Stimulated activated naive CD8-positive, alpha-beta T cell treated with anti-CD3 and anti-CD28 coated beads, Interleukin-15, Interleukin-2, amounts not matched to agents 100 U/mL and 50 U/mL, for 24 hours (primary cell): ENCODE measurements around the gene PELO.

Source experiments
- ATAC-seq: fragments of 150-1000 bp; cut with Tn5 transposase; one replicate; pipeline ENCODE4 v1.10.0; 2021
- DNase-seq: peaks from one replicate; pipeline ENCODE4 v3.0.0; 2021

PELO gene

GRCh38 chr5:52772668-52773067 is 15.0 kb upstream of the PELO start:
- DNase-seq (no peak), ATAC-seq (no peak)

DNA sequence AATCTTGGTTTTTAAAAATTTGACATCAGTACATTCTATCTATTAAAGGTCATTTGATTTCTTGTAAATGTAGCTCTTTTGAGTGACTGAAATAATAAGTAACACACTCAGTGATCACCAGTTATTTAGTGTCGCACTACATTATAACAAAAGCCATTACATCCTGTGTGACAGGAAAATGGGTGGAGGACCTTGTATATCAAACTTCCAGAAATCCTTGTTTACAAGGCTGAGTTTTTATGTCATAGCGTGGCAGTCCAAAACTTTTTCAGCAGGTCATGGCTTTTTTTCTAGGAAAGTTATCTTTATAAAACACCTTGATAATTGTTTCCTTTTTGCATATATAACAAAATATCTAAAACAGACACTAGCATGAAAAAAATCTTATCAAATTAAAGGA is 14.4 kb upstream of the PELO start:
- DNase-seq, result no peak
- no peak for ATAC-seq

- DNase-seq (no peak), ATAC-seq (no peak)
Observed at GRCh38 chr5:52774005-52774410, 13.7 kb upstream of the PELO start.

GRCh38 chr5:52776116-52776515 is 11.6 kb upstream of the PELO start:
- DNase-seq, result peak; percentile 27

GRCh38 chr5:52777186-52777585 is 10.5 kb upstream of the PELO start:
- ATAC-seq (no peak), DNase-seq (no peak)

More at GRCh38 chr5:52776116-52776515, 11.6 kb upstream of the PELO start:
- ATAC-seq, result peak; percentile 74

DNA sequence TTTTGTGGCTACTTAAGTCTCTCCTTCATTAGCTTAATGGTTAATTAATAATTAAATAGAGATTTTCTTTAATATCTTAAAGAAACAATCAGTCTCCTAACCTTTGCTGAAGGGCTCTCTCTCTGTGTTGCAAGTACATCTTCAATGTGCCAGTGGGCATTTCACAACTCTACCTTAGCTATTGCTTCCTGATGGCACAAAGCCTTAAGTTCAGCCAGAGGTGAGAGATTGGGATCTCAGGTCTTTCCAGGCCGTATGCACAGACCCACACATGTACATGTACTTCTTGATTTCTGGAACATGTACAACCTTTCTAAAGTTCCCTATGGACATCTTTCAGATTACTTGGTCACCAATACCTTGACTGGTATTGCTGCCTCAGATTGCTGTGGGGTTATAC is 8.9 kb upstream of the PELO start:
- no peak for DNase-seq
- no peak for ATAC-seq

DNA sequence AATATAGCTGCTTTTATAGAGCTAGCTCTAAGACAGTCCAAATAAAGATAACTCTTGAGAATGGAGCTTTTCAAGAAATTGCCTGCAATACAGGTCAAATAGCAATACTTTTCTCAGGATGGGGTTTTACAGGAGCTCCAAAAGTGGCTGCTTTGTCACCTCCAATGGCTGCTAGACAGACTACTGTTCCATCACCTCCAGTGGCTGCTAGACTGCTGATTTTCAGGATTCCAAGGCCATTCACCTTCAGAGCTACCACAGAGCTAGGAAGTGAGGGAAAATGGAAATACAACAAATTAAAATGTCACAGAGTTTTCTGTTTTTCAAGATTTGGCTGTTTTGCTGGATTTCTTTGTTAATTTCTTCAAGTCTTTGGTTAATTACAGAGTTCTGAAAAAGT is 8.5 kb upstream of the PELO start:
- ATAC-seq (no peak), DNase-seq (no peak)

DNA sequence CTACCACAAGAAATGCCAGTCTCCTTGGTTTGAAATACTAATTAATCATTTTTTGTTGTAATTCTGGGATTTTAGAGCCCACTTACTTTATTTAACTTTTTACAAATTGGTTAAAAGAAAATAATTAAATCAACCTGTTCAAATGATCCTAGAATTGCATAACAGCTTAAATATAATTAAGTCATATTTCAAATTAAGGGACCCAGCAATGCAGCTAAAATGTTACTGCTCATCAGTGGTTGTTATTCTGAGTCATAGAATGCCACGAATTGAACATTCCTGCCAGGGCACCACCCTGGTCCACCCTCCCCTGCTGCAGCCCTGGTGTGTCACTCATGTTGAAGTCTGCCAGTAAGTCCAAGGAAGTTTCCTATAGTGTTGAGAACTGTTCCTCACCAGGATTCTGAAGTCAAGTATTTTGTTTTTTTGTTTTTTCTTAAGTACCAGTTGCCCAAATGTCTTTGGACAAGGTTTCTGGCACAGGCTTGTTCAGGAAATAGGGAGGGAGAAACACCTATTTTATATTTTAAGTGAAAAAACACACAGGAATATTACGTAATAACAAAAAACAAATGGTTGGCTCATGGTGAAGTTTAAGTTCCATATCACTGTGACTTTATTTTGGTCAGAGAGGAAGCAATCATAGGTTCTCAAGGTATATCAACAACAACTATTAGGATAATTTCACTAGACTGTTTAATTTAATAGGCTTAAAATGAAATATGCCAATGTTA is 4.3 kb upstream of the PELO start:
- DNase-seq (no peak), ATAC-seq (no peak)

- DNase-seq (no peak), ATAC-seq (no peak)
Observed at GRCh38 chr5:52784737-52785136, 3.0 kb upstream of the PELO start.

DNA sequence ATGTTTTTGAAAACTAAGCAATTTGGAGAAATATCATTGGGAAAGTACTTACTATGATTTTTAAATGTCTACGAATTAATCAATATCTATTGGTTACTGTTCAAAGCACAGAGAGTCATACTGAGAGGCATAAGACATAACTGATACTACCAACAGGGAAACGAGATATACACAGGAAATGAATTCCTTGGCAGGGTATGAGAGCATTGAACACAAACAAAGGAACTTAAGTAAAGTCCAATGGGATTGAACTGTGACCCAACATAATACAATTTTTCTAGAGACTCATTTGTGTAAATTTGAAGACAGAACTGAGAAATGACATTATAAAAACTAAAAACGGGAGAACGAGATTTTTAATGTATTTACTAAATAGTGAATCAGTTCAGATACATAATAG is 1.3 kb upstream of the PELO start:
- no peak for DNase-seq
- ATAC-seq, result no peak

- no peak for ATAC-seq
- no peak for DNase-seq
Observed at GRCh38 chr5:52786949-52787599, 642 bp upstream of the PELO start.

DNA sequence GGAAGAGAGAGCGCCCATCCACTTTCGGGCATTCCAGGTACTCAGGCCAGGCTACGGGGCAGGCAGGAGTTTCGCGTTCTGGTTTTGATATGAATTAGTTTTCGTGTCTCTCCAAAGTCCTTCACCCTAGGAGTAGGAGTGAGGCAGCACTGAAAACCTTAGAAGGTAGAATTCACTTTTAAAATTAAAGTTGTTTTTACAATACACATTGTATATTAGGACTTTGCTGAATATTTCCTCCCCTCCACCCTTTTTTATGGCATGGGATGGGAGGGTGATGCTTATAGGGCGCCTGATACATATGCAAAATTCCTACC is 747 bp downstream of the PELO start:
- ATAC-seq, result no peak

GRCh38 chr5:52789378-52789777 is 1.7 kb downstream of the PELO start:
- ATAC-seq (no peak), DNase-seq (no peak)

More for the DNA sequence above, 747 bp downstream of the PELO start:
- DNase-seq, result no peak

- DNase-seq, result no peak
Observed at GRCh38 chr5:52789851-52790250, 2.1 kb downstream of the PELO start.

GRCh38 chr5:52791366-52791765 is 3.6 kb downstream of the PELO start:
- no peak for DNase-seq
- no peak for ATAC-seq

More at GRCh38 chr5:52789851-52790250, 2.1 kb downstream of the PELO start:
- no peak for ATAC-seq

DNA sequence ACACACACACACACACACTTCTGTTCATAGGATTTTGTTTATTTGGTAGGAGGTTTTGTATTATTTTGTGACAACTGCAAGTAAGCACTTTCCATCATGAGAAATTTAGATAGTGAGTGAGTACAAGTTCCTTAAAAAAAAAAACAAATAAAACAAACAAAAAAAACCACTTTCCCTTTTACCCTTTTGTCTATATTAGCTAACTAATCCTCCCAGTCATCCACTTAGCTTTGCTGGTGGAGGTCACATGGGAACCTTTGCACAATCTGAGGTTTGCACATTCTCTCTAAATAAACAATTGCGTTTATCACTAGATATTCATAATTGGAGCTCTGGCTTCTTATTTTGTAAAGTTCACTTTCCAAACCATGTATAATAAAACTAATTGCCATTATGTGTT is 6.8 kb downstream of the PELO start:
- ATAC-seq, result no peak
- DNase-seq, result no peak

DNA sequence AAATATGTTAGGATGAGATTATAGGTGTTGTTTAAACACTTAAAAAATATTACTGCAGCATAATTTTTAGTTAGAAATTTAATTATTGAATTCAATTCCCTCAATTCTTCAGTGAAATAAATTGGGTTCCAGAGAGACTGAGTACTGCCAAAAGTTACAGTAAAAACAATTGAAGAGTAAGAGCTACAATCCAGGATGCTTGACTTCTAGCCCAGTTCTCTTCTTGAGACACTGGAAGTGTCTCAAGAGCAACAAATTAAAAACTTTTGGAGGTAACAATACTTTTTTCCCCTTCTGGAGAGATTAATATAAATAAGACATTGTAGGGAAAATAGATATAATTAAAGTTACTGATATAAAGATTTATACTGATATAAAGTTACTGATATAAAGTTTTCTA is 8.3 kb downstream of the PELO start:
- ATAC-seq (no peak), DNase-seq (no peak)

DNA sequence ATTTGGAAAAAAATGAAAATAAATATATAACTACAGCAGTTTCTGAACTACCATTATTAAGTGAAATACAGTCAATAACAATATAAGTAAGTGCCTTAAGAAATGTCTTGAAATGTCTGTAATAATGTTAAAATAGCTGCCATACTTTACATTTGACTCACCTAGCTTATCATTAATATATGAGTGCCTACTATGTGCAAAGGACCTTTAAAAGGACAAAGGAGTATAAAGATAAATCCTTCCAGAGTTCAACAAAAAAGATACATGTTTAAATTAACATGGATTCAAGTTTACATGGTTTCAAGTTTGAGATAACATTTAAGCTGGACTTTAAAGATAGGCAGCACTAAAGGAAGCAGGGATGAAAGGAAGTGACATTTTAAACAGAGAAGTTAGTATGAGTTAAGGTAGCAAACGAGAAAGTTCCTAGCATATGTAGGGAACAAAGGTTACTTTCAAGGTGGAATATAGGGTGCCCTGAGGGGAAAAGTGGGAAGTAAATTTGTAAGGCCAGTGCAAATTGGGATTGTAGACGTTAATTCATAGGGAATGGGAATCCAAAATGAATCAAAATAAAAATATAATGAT is 8.9 kb downstream of the PELO start:
- DNase-seq (no peak), ATAC-seq (no peak)

- DNase-seq (no peak), ATAC-seq (no peak)
Observed at GRCh38 chr5:52798938-52799337, 11.2 kb downstream of the PELO start.

DNA sequence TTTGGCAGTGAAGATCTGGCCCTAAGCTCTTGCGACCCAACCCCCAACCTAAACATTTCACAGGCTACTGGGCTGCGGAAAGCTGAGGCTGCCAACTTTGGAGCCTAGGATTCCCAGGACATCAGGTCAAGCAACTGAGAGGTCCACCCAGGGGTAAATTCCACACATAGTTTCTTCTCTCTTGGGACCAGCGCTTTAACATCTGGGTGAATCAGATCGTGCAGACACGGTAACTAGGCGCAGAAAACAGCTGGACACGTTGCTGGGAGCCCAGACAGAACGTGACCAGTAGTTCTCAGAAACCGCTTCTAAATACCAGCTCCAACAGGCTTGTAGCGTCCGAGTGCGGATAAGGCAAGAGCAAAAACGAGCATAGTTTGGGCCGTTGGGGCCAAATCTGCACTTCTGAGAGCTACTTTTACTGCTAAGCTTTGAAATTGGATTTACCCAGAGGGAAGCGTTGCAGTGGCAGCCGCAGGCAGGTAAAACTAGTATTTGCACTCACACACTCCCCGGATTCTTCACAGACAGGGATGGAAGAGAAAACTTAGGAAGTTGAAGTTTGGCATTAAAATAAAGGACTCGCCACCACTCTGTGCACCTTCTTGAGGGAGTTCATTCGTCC is 11.8 kb downstream of the PELO start:
- DNase-seq, result peak; percentile 30
- peak; percentile 11 for ATAC-seq

GRCh38 chr5:52799983-52800393 is 12.3 kb downstream of the PELO start:
- ATAC-seq (peak; percentile 89), DNase-seq (peak; percentile 97)

GRCh38 chr5:52800394-52801213 is 12.9 kb downstream of the PELO start:
- peak; percentile 75 for ATAC-seq
- peak; percentile 67 for DNase-seq
